Dedifferentiated amniotic fluid mesenchymal stem cell (primary cell): ENCODE data around the gene MAST4.

Experiments
- DNase-seq: peaks from one replicate; pipeline ENCODE4 v3.0.0-alpha.2; 2016; ENCODE audit errors: extremely low spot score

MAST4 gene

GRCh38 chr5:66989286-66989685 is 393.1 kb downstream of the MAST4 start:
- DNase-seq: no peak

- no peak for DNase-seq
Measured at GRCh38 chr5:66989781-66990180, 393.6 kb downstream of the MAST4 start.

GRCh38 chr5:66991746-66992145 is 395.6 kb downstream of the MAST4 start:
- DNase-seq: no peak

- no peak for DNase-seq
Measured at GRCh38 chr5:66992547-66992946, 396.4 kb downstream of the MAST4 start.

- no peak for DNase-seq
Measured at GRCh38 chr5:66993448-66993847, 397.3 kb downstream of the MAST4 start.

- no peak for DNase-seq
Measured at GRCh38 chr5:66993882-66994281, 397.7 kb downstream of the MAST4 start.

- DNase-seq: no peak
Measured at GRCh38 chr5:66994790-66995189, 398.6 kb downstream of the MAST4 start.

GRCh38 chr5:67000794-67001475 is 404.7 kb downstream of the MAST4 start:
- no peak for DNase-seq

GRCh38 chr5:67002832-67003684 is 406.9 kb downstream of the MAST4 start:
- no peak for DNase-seq

GRCh38 chr5:67003685-67003934 is 407.4 kb downstream of the MAST4 start:
- no peak for DNase-seq

- DNase-seq: peak; percentile 79
Measured at GRCh38 chr5:67003935-67004729, 407.9 kb downstream of the MAST4 start.

- DNase-seq: no peak
Measured at GRCh38 chr5:67004730-67005350, 408.6 kb downstream of the MAST4 start.

- DNase-seq: no peak
Measured at GRCh38 chr5:67005737-67006499, 409.7 kb downstream of the MAST4 start.

- DNase-seq: no peak
Measured at GRCh38 chr5:67006500-67006848, 410.3 kb downstream of the MAST4 start.

- no peak for DNase-seq
Measured at GRCh38 chr5:67009028-67009427, 412.8 kb downstream of the MAST4 start.

GRCh38 chr5:67010684-67011409 is 414.7 kb downstream of the MAST4 start:
- DNase-seq: peak; percentile 42

GRCh38 chr5:67011422-67011821 is 415.2 kb downstream of the MAST4 start:
- DNase-seq: no peak

GRCh38 chr5:67012171-67012570 is 416.0 kb downstream of the MAST4 start:
- no peak for DNase-seq

GRCh38 chr5:67013719-67014118 is 417.5 kb downstream of the MAST4 start:
- DNase-seq: no peak

GRCh38 chr5:67014191-67014590 is 418.0 kb downstream of the MAST4 start:
- DNase-seq: no peak

GRCh38 chr5:67014957-67015400 is 418.8 kb downstream of the MAST4 start:
- no peak for DNase-seq
